ENCODE data around the gene KCNIP3.

Gene KCNIP3

GRCh38 chr2:95274291-95275150, 22.6 kb upstream of the KCNIP3 start, which contains the start of gene PROM2:
Gene PROM2 (plus strand): TSS chr2:95274449. CDS start chr2:95274586, 137 bp downstream.
- no peak for DNase-seq (ENCODE audit: low read depth)

GRCh38 chr2:95275151-95275515, 22.0 kb upstream of the KCNIP3 start:
- DNase-seq (ENCODE audit: low read depth) = no peak

GRCh38 chr2:95275601-95276243, 21.4 kb upstream of the KCNIP3 start:
- no peak for DNase-seq (ENCODE audit: low read depth)

DNA sequence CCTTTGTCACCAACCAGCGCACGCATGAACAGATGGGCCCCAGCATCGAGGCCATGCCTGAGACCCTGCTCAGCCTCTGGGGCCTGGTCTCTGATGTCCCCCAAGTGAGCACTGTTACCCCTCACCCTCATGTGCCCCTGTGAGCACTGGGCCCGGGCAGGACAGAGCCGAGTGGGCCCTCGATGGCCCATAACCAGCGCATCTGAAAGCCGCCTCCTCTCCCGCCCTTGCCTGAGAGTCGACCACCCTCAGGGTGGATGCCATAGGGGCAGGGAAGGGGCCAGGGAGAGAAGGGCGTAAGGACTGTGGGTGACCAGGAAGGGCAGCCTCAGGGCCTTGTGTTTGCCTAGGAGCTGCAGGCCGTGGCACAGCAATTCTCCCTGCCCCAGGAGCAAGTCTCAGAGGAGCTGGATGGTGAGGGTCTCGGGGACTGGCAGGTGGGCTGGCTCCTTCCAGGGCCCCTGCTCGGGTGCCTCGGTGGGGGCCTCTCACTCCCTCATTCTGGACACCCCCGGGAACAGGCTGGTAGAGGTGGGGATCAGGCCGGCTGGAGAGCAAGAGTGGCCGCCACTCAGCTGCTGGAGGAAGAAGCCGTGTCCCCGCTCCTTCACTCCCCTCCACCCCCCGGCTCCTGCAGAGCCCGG, 20.8 kb upstream of the KCNIP3 start:
- DNase-seq (ENCODE audit: low read depth) = no peak

- DNase-seq (ENCODE audit: low read depth) = no peak
Measured at GRCh38 chr2:95276888-95277245, 20.3 kb upstream of the KCNIP3 start.

- no peak for DNase-seq (ENCODE audit: low read depth)
Measured at GRCh38 chr2:95277246-95277906, 19.8 kb upstream of the KCNIP3 start.

GRCh38 chr2:95278051-95278471, 19.1 kb upstream of the KCNIP3 start:
- DNase-seq (ENCODE audit: low read depth) = no peak

- no peak for DNase-seq (ENCODE audit: low read depth)
Measured at GRCh38 chr2:95278637-95279225, 18.4 kb upstream of the KCNIP3 start.

DNA sequence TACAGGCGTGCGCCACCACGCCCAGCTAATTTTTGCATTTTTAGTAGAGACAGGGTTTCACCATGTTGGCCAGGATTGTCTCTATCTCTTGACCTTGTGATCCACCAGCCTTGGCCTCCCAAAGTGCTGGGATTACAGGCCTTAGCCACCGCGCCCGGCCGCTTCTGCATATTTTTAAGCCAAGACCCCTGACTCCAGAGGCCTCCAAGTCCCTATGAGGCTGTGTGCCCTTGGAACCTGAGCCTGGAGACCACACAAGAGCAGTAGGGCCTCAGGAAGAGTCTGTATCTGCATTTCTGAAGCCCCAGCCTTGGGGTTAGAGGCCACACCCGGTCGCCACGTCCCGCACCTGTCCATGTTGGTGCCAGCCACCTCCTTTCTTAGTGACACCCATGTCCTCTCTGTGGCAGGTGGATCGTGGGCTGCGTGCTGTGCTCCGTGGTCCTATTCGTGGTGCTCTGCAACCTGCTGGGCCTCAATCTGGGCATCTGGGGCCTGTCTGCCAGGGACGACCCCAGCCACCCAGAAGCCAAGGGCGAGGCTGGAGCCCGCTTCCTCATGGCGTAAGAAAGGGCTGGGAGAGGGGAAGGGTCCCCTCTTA, 17.6 kb upstream of the KCNIP3 start:
- DNase-seq (ENCODE audit: low read depth) = no peak

DNA sequence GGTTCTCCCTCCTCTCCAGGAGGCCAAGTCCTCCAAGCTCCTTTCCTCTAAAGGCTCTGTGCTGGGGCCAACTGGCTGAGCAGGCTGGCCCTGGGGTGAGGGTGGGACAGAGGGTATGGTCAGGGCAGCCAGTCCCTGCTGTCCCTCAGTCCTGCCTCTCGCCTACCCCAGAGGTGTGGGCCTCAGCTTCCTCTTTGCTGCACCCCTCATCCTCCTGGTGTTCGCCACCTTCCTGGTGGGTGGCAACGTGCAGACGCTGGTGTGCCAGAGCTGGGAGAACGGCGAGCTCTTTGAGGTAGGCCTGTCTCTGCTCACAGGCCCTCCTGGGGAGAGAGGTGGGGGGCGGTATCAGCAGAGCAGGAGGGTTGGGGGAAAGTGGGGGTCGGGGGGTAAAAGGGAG, 16.1 kb upstream of the KCNIP3 start:
- no peak for DNase-seq (ENCODE audit: low read depth)

- DNase-seq (ENCODE audit: low read depth) = no peak
Measured at GRCh38 chr2:95281786-95282185, 15.4 kb upstream of the KCNIP3 start.

DNA sequence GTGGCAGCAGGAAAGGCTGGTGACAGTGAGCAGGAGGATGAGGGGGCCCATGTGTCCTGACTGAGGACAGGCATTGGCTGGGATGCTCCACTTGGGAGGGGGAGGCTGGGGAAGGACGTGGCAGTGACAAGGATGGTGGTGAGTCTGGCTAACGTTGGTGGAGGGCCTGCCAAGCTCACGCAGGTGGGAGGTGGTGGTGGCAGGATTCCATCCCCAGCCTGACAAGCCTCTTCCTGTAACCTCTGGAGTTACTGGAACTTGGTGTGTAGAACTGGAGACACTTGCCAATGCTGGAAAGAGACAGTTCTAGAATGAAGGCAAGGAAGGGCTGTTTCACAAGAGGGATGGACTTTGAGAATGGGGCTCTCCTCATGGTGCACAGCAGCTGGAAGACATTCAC, 14.7 kb upstream of the KCNIP3 start:
- no peak for DNase-seq (ENCODE audit: low read depth)

DNA sequence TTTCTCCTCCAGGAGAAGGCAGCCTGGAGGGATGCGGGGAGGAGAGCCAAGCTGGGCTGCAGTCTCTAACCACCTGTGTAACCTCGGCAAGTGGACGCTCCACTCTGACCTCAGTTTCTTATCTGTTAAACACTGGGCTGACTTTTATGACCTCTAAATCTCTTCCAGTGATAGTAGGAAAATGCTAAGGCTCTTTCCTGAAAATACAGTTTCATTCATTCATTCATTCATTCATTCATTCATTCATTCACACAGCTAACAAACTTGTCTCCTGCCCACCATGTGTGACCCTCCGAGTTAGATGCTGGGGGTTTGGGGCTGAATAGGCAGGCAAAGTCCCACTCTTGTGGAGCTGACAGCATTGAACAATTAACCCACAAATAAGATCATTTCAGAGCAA, 13.6 kb upstream of the KCNIP3 start:
- DNase-seq (ENCODE audit: low read depth) = no peak

GRCh38 chr2:95284886-95285541, 12.1 kb upstream of the KCNIP3 start:
- no peak for DNase-seq (ENCODE audit: low read depth)

GRCh38 chr2:95285542-95285932, 11.6 kb upstream of the KCNIP3 start:
- DNase-seq (ENCODE audit: low read depth) = no peak

- no peak for DNase-seq (ENCODE audit: low read depth)
Measured at GRCh38 chr2:95287336-95287735, 9.8 kb upstream of the KCNIP3 start.

- DNase-seq (ENCODE audit: low read depth) = no peak
Measured at GRCh38 chr2:95287806-95288205, 9.3 kb upstream of the KCNIP3 start.

DNA sequence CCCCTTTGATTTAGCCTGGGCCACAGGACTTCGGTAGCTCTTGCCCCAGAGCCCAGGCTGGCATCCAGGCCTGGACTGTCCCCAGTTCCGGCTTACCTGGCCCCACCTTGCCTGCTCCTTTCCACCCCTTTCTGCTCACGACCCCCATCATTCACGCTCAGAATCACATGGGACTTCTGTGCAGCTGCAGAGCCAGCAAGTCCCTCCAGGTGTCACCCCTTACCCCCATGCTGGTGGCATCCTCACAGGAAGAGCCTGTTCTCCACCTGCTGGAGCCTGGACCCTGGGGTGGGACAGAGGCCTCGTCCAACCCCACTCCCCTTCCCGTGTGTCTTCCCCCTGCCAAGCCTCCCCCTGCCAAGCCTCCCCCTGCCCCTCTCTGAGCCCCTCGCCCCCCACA, 7.9 kb upstream of the KCNIP3 start:
- no peak for DNase-seq (ENCODE audit: low read depth)

- DNase-seq (ENCODE audit: low read depth) = no peak
Measured at GRCh38 chr2:95291222-95291621, 5.9 kb upstream of the KCNIP3 start.

DNA sequence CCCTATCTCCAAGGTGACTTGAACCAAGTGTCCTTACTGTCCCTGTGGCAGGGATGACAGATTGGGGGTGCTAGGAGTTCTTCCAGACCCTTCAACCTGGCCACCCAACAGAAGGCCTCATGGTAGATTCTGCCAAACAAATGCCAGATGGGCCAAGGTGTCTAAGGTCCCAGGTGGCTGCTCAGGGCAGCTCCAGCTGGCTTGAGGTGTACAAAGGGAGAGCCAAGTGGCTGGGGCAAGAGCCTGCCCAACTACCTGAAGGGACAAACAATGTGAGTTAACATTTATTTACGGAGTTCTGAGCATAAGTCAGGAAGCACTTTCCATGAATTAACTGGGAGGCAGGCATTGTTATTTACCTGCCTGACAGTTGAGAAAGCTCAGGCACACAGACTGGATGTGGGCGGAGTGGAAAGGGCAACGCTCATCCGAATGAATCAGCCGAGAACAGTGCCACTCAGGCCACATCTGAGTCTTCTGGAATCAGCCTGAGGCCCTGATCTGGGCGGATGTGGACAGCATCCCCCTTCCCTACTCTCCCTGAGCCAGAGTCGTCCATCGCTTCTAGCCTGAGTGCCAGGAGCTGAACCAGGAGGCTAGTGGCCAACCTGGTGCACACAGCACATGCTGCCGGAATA, 4.4 kb upstream of the KCNIP3 start:
- no peak for DNase-seq (ENCODE audit: low read depth)
